Medulla oblongata (tissue), 1 donor: ENCODE results near the gene NR5A2.

Experiments
- DNase-seq: peaks from one replicate; pipeline ENCODE4 v3.0.0-alpha.2; 2015; ENCODE audit errors: extremely low spot score

NR5A2 gene

DNA sequence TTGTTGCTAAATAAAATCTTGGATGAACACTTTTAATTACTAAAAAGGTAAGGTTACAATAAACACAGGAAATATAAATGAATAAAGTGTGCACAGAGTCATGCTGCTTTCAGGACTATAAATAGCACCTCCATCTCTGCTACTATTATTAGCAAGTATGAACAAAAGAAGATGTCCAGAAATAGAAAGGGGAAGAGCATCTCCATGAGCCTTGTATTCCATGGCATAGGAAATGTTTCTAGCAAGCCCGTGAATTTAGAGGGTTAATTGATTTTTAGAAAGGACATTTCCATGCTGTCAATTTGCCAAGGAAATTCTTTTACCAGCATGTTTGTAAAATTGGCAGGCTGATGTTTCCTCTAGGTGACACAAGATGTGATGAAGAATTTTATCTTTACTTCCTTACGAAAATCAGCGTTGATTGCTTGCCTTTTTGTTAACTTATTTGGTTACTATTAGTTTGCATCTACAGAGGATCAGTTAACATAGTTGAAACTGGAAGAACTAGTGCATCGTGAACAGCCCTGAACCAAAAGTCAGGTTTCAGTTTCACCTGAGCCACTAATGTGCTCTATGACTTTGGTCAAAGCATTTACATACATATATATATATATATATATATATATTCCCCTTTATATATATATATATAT is 45.3 kb downstream of the NR5A2 start:
- DNase-seq: no peak

DNA sequence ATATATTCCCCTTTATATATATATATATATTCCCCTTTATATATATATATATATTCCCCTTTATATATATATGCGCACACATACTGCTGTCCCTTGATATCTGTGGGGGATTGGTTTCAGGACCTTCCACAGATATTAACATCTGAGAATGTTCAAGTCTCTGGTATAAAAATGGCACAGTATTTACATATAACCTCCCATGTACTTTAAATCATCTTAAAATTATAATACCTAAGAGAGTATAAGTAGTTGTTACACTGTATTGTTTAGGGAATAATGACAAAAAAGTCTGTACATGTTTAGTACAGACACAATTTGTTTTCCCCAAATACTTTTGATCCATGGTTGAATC is 45.8 kb downstream of the NR5A2 start:
- DNase-seq: no peak

DNA sequence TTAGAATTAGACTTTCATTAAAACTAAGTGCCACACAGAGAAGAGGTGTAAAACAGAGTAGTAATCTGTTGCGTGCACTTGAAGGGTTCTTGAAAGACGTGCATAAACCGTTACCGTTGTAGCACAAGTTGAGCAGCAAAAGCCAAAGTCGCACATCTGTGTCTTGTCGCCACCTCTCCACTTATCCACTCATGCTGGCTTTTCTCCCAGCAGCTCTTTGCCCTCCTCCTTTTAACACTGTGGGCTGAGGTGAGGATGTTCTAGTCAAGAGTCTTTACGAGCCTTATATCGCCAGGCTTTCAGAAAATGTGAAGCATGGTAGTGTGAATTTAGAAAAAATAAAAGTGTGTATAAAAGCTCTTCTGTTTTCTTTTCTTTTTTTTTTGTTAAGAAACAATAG is 48.0 kb downstream of the NR5A2 start:
- no peak for DNase-seq

DNA sequence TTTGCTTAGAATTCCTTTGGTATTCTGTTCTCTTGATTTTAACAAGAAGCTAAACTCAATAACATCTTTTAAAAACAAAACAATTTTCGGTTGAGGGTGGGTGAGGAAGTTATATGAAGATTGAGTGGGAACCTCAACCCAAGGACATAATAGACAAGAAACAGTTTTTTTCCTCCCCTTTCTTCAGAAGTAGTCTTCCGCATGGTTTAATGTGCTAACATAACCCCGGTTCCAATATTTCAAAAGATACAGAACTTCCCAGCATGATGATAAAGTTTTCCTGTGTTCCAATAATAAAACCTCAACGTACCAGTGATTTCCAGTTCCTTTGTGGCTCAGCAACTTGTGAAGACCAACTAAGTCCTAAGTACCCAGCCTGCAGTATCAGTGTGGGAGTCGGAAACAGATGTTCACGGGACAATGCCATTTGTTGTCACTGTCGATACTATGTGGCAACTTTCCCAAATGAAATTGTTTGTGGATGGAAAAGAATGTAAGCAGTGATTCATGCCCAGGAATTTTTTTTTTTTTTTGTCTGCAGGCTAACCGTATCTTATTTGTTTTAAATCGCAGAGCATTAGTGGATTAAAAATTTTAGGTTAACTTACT is 48.5 kb downstream of the NR5A2 start:
- DNase-seq: peak; percentile 16

DNA sequence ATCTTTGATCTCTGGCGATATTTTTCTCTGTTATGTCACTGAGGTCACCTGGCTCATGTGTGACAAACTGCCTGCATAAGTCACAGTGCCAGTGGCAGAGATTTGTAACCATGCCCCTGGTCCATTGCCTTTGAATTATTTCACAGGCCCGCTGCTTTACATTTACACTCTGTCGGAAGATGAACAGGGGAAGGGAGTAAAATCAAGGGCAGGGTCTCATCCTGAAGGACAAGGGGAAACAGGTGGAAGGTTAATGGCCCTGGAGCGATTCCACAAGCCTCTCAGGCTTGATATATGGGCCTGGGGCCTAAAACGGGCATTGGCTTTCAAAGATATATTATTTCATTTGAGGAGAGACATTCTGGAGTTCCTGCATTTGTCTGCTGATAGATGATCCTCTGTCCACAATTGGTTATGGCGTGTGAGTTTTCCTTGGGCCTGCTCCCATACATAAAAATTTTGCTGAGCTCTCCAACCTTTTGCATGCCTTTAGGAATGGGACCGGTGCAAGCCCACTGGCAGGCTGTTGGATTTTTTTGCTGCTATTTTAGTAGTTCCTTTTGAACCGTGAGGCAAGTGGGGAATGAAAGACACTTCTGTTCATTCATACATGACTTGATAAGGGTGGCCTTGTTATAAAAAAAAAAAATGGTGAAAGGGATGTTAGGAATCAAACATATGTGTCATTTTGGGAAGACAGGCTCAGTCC is 51.9 kb downstream of the NR5A2 start:
- no peak for DNase-seq

DNA sequence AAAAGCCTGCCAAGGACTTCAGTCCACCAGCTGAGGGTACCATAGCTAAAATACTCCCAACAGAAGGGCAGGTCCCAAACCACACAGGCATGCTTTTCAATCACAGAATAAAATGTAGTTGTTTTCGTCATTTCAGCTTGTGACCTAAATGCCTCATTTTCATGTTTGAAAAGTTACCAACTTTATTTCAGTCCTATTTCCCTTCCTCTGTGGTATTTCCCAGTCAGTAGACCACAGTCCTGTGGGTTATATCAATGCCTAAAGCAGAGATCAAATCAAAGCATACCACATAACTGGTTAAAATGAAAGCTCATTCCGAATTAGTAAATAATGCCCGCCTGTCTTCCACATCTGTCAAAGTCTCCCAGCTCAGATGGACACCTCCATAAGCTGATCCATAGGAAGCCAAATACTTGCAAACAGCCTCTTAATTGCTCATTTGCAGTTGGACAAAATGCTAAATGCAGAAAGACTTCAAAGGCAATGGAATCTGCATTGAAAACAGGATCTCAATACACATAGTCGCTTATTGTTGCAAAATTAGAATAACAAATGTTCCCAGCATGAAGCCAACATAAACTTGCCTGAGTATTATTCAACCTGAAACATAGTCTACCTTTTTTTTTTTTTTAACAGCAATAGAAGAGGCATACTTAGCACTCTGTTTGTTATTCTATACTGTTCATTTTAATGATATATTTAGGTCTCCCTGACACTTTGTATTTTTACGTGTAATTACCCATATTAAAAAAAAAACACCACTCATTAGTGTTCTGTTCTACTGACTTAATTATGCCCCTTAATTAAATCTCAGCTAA is 53.9 kb downstream of the NR5A2 start:
- no peak for DNase-seq

DNA sequence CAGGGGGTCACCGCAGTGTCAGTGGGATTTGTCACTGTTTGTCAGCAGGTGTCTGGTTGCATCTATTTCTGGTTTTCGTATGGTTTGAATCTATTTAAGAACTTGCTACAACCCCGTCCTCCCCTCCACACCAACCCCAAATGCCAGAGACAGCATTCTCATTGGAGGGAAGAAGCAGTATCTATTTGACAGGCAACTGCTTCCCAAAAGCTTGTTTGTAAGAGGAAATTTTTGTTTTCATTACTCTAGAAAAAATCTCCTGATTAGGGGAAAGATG is 54.4 kb downstream of the NR5A2 start:
- no peak for DNase-seq

DNA sequence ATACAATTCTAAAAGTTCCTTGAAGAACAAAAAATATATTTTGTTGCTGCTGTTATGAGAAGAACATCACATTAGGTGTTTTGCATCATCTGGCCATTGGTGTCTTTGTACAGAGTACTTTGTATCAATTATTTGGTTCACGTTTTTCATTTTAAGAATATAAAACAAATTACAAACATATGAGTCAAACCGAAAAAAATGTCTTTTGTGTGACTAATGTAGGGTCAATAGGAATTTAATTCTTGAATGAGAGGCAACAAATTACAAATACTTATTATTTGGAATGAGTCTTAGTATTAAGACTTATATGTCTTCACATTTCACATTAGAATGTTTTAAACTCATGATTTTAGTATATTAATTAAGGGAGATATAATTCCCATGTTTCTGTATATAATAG is 54.8 kb downstream of the NR5A2 start:
- DNase-seq: no peak

DNA sequence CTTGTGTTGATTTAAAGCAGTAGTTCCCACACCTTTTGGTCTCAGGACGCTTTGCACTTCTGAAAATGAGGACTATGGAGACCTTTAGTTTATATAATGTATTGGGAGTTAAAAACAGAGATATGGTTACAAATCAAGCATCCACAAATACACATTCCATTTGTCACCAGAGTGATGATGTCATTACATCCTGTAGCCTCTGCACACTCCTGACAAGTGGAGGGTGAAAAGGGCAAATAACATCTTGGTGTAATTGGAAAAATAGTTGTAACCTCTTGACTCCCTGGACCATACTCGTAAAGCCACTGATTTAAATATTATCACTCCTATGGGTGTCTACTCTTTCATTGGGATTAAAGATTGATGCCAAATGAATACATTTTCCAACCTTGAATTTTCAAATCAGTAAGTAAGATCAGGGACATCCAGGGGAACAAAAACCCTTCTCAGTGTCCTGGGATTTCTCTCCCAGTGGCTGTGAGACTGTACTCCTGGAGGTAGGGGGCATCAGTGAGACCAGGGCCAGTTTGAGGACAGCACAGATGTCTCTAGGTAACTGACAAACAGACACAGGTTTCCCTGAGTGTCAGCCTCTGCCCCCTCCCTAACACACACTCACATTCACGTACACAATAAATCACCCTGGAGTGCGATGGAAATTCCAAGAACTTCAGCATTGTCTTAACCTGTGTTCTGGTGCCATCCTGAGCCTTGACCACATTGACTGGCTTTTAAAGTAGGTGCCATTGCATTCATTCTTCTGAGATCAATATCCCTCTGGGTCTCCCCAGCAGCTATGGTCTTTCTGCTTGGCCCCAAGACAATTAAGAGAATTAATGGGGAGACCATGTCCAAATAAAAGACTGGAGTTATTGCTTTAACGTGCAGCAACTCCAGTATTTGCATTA is 63.0 kb downstream of the NR5A2 start:
- DNase-seq: no peak

DNA sequence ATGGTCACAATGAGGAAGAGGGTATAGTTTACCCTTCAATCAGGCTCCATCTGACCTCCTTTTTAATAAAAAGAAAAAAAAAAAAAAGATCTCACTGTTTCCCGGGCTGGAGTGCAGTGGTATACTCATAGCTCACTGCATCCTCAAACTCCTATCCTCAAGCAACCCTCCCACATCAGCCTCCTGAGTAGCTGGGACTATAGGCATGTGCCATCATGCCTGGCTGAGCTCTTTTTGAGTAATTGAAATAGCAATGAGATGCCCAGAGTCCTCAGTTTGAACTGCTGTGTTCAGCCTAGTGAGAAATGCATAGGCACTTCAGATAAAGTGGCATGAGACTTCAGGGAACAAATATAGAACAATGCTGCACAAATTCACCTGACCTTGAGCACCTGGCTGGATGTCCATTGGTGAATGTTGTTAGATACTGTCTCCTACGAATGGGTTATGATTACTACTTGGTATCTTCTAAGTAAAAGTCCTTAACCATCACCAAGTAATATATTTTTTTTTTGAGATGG is 67.6 kb downstream of the NR5A2 start:
- no peak for DNase-seq

DNA sequence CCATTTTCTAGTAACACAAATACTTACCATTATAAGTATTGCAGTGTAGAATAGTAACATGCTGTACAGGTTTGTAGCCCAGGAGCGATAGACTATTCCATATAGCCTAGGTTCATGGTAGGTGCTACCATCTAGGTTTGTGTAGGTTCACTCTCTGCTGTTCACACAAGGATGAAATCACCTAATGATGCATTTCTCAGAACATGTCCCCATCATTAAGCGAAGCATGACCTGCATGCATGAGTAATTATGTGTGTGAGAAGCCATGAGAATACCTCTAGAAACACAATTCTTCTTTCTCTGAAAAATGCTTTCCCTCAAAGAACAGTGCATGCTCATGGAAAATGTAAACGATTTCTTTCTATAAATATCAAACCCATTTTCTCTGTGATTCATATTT is 69.3 kb downstream of the NR5A2 start:
- DNase-seq: no peak

DNA sequence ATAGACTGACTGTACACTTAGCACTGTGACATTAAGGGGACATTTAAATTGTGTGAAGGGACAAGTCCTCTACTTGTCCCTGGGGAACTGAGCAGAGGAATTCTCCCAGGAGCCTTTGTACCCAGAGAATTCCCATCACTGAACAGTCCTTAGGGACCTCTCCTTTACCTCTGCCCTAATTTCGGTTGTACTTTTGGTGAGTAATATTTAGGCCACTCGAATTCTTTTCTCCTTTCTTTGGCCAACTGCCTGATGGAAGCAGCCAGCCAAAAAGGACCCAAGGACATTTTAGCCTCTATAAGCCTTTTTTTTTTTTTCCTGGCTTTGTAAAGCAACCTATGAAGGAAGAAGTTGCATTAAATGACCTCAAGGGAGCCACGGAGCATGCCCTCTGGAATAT is 71.5 kb downstream of the NR5A2 start:
- DNase-seq: no peak

DNA sequence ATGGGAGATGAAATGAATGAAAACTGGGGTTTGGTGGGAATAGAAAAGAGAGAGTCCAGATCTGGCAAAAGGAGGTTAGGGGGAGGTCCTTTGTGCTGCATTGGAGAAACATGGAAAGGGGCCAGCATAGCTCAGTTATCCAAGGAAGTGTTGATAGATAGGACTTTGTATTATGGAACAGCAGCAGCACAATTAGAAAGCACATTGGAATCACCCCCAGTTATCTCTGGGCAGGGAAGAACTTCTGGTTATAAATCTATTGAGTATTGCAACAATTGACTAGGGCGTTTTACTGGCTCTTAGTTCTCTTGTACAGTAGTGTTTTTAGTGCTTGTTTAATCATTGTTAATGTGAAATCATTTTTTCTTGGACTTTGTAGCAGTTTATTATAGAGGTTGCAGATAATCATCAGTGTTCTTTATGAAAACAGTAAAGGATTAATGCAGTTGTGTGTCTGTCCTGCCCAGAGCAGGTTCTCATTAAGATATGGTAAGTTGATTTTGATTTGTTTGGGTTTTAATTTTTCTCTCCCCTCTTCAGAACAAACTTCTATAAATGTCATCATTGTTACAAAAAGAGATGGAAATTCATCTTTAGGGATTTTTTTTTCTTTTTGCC is 76.6 kb downstream of the NR5A2 start:
- no peak for DNase-seq

DNA sequence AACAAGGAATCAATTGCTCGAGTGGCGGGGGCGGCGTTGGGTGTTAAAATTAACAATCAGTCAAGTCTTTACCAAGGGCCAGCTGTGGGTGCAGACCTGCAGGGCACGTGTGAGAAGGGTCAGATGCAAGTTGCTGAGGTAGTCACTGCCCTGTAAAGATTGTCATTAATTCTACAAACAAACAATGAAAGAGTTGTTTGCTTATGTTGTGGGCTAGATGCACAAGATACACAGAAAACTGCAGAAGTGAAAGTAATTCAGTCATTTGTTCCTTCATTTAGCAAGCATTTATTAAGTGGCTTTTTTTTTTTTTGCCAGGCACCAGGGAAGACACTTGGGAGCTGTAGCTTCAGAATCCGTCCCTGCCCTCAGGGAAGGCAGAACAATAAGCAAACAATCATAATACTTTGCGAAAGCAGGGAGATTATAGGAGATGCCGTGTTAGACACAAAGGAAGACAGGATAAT is 79.5 kb downstream of the NR5A2 start:
- DNase-seq: no peak

DNA sequence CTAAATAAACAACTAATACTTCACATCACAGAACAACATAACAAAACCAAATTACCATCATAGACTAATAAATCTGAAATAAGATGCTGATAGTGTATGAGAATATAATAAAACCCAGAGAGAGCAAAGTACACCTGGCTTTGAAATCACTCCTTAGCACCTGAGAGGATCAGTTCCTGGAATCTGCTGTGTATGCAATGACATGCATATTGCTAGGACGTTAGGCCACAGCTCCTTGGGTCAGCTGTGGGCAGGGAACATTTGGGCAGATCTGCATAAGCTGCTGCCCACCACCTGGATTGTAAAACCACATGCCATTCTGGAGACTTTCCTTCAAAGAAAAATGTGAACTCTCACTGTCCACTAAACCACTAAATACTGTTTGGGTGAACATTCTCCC is 81.1 kb downstream of the NR5A2 start:
- DNase-seq: no peak

DNA sequence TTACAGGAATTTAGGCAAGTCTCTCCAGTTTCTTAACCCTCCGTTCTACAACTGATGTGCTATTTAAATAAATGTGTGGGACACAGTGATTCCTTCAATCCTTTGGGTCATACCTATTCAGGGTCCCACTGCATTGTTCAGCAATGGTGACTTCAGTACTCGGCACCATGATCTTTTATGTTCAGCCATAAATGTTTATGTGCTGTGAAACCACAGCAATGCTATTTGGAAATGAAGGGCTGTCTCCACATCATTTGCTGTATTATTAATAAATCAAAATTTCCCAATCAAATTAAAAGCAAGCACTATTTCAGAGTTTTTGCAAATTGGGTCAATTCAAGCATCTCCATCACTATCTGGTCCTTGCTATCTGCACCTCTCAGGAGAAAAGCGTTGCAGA is 84.8 kb downstream of the NR5A2 start:
- DNase-seq: no peak

DNA sequence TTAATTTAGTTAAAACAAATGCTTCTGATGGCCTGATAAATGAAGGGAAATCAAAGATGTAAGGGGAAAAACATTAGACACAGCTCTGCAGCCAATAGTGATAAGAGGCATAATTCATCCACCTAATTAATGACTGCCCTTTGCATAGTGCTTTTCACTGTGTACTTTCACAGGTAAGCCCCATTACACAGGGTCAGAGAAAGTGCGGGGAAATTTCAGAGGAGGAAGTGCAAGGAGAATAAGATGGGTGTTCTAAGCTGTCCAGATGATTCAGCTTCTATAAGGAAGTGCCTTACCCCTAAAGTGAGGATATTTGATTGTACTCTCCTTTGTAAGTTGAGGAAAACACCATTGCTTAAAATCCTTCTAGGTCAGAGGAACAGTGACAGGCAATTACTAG is 88.0 kb downstream of the NR5A2 start:
- no peak for DNase-seq

DNA sequence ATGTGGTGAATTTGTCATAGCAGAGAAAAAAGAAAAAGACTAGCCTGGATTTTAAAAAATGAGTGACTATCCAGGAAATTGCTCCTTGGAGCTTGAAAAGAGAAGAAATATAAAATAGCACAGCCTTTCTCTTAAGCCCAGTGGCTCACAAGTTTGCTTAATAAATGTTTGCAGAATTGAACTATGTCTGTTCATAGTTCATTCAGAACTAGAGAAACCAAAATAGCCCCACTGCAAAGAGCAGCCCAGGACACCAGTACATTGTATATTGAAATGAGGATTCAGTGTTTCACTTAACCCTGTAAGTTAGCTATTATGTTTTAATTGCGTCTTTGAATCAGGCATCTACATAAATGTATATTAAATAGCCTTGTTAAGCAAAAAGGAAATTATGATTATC is 88.8 kb downstream of the NR5A2 start:
- DNase-seq: no peak

DNA sequence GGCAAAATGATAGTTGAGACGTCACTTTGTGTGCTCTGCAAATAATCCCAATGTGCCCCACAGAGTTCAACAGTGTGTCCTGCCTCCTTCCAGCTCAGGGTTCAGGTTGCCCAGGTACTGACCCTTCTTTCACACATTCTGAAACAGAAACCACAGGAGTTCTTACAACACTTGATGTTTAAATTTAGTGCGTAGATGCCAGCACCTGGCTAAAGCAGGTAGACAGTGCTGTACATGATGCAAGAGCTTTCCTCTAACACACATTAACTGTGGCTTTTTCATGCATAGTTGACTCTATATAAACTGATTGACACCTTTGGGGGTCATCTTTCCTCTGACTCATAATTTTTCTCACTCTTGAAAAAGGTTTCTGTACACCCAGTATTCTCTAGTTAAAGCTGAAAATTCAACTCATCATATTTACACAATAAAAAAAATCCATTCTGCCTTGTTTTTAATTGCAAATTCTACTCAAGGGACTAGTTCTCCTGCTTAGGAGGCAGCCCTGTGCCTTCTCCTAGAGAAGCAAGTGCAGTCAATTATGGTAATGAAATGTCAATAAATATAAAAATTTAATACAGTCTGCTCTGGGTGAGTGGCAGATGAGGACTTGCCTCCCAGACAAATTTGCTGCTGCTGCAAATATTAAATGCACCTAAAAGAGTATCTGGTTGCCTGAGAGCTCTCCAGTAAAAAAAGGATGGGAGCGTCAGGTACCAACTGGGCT is 91.4 kb downstream of the NR5A2 start:
- no peak for DNase-seq

DNA sequence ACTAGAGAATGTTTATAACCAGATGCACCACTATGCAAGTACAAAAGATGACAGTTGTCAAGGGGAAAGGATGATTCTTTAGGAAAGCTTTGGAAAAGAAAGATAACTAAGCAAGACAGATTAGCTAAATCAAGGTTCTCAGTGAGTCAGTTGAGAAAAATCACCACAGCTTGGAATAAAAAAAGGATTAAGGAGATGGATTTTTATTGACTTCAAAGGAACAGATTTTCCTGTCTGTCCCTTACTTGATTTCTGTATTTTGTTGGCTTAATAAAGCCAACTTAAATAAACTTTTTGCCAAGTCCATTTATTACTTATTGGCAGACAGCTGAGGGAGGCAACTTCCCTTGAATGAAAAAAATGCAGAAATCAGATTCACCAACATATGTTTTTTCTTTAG is 93.9 kb downstream of the NR5A2 start:
- DNase-seq: no peak
